Amniotic stem cell (primary cell): ENCODE results near the gene FABP3.

Experiments
- DNase-seq: peaks from one replicate; lab custom pipeline; 2025; lab: John Stamatoyannopoulos, UW

FABP3 gene

GRCh38 chr1:31373056-31373896 lies at the start of gene FABP3:
Gene FABP3, minus strand, starts transcription at chr1:31373076. Its CDS starts 62 bp downstream, at chr1:31373014.
- no peak for DNase-seq

GRCh38 chr1:31421371-31422040 lies 48.6 kb upstream of the FABP3 start:
- no peak for DNase-seq

- no peak for DNase-seq
Observed at GRCh38 chr1:31420716-31421115, 47.8 kb upstream of the FABP3 start.

- no peak for DNase-seq
Observed at GRCh38 chr1:31418626-31419323, 45.9 kb upstream of the FABP3 start.

- no peak for DNase-seq
Observed at GRCh38 chr1:31417148-31417547, 44.3 kb upstream of the FABP3 start.

GRCh38 chr1:31416101-31416736 lies 43.3 kb upstream of the FABP3 start:
- no peak for DNase-seq

GRCh38 chr1:31415658-31416057 lies 42.8 kb upstream of the FABP3 start:
- DNase-seq = no peak

- DNase-seq = no peak
Observed at GRCh38 chr1:31414980-31415370, 42.1 kb upstream of the FABP3 start.

GRCh38 chr1:31413405-31414001 lies 40.6 kb upstream of the FABP3 start:
- no peak for DNase-seq

- no peak for DNase-seq
Observed at GRCh38 chr1:31412732-31413404, 40.0 kb upstream of the FABP3 start, which contains the start of gene SERINC2. Gene SERINC2, plus strand, starts transcription at chr1:31413213. Its CDS starts 53 bp downstream, at chr1:31413266.

GRCh38 chr1:31412205-31412604 lies 39.3 kb upstream of the FABP3 start:
- DNase-seq = no peak

- no peak for DNase-seq
Observed at GRCh38 chr1:31410871-31411270, 38.0 kb upstream of the FABP3 start.

GRCh38 chr1:31409946-31410858 lies 37.3 kb upstream of the FABP3 start:
- no peak for DNase-seq

- DNase-seq = no peak
Observed at GRCh38 chr1:31408788-31409318, 36.0 kb upstream of the FABP3 start.

GRCh38 chr1:31407029-31407626 lies 34.3 kb upstream of the FABP3 start:
- no peak for DNase-seq

GRCh38 chr1:31405578-31406245 lies 32.8 kb upstream of the FABP3 start:
- DNase-seq = no peak

- DNase-seq = no peak
Observed at GRCh38 chr1:31401241-31401640, 28.4 kb upstream of the FABP3 start.

GRCh38 chr1:31400393-31400792 lies 27.5 kb upstream of the FABP3 start:
- no peak for DNase-seq

GRCh38 chr1:31399976-31400375 lies 27.1 kb upstream of the FABP3 start:
- DNase-seq = no peak
